Muscle of leg (tissue), 11 donors: ENCODE results near the gene HSD17B13. TPM values are rescaled to one million over a fixed set of nuclear protein-coding genes. Genes with fewer than 3 reads are reported as not detected.
"Not testable (repeated sequence)": the region's sequence is repeated elsewhere in the genome, so short reads cannot be mapped to it uniquely, and the experiment has no call there.

Experiments used
- DNase-seq: peaks from one replicate; pipeline ENCODE4 v3.0.0; 2013
- H3K27ac ChIP-seq: one replicate; pipeline ENCODE4 v1.5.1; 2013; ENCODE audit warnings: mild to moderate bottlenecking, low read length, control low read depth
- H3K27me3 ChIP-seq: one replicate; pipeline ENCODE4 v1.6.1; 2013; ENCODE audit warnings: low read length; ENCODE audit not compliant: control insufficient read depth, insufficient read depth
- H3K36me3 ChIP-seq: one replicate; pipeline ENCODE4 v1.6.1; 2013; ENCODE audit warnings: low read length; ENCODE audit not compliant: control insufficient read depth, insufficient read depth
- H3K4me1 ChIP-seq: one replicate; pipeline ENCODE4 v1.6.1; 2013; ENCODE audit warnings: low read length; ENCODE audit not compliant: control insufficient read depth, insufficient read depth
- H3K4me3 ChIP-seq: one replicate; pipeline ENCODE4 v1.5.1; 2013; ENCODE audit warnings: low read length, control low read depth
- H3K9me3 ChIP-seq: replicated peaks from 2 replicates; pipeline ENCODE4 v1.6.1; 2013; ENCODE audit warnings: low read depth, low read length; ENCODE audit not compliant: control insufficient read depth
- WGBS: methylation state at CpG from one replicate; pipeline ENCODE4 v1.1.5; 2013; ENCODE audit warnings: missing lambda C conversion rate; ENCODE audit not compliant: insufficient coverage; 5-methylcytosine and 5-hydroxymethylcytosine counted together
- polyA plus RNA-seq, 8 donors: library from polyadenylated mRNA; unstranded; fragments of 120-200 nt; gene quantifications; one replicate each; pipeline versions ENCODE4 v1.2.1 to v1.2.3, GENCODE V29; 2013; ENCODE audit warnings: inconsistent platforms in 1 of 8, low replicate concordance in 1 of 8; ENCODE audit not compliant: insufficient read length in 8 of 8, insufficient read depth in 1 of 8
- total RNA-seq: library from RNA; stranded (reverse); fragments of 120-200 nt; gene quantifications from one replicate; pipeline ENCODE4 v1.2.4, GENCODE V29; 2013

Gene HSD17B13
- total and polyA plus RNA-seq, 9 donors, result 0.11 to 0.43 (median 0.27) TPM

DNA sequence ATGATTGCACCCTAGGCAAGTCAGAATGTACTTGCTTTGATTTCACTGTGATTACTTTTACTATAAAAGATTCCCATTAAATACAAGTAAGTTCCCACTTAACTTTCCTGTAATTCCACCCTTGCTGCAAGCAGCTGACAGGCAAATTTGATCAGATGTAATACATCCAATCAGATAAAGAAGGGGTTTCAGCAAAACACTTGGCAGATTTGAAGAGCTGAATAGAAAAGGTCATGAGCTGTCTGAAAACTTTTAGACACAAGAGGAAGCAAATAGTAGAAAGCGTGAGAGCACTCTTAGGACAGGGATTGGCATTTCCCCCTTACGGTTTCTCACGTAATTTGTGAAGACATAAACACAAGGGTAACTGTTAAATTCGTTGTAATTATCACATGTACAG lies 22.8 kb downstream of the HSD17B13 start:
- WGBS, result 83% methylated on average over 1 of the region's 4 CpGs
- no peaks in the 10 kb centered on the region for H3K4me1 ChIP-seq
- no peak for DNase-seq
- H3K36me3 ChIP-seq, result no peaks in the 10 kb centered on the region
- H3K27ac ChIP-seq, result no peak overlapping the region
- H3K9me3 ChIP-seq, result no peaks in the 10 kb centered on the region
- H3K4me3 ChIP-seq, result no peak overlapping the region
- no peaks in the 10 kb centered on the region for H3K27me3 ChIP-seq

DNA sequence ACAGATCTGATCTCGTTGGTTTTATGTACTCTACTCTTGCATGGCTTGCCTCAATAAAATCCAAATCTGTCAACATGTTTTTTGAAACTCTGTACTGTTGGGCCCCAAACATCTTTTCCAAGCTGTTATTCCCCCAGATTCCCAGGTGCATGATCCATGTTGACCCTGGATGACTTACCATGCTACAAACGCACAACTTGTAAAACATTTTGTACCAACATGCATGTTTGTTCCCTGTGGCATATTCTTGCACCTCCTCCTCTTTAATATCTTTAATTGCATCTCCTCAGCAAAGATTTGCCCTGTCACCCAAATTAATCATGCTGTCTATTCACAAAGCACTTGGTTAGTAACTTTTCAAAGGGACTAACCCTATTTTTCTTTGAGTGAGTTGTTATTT lies 24.3 kb downstream of the HSD17B13 start:
- no peak for DNase-seq
- no peaks in the 10 kb centered on the region for H3K4me1 ChIP-seq
- no peak overlapping the region for H3K27ac ChIP-seq
- no peaks in the 10 kb centered on the region for H3K36me3 ChIP-seq
- H3K4me3 ChIP-seq, result no peak overlapping the region
- no peaks in the 10 kb centered on the region for H3K9me3 ChIP-seq
- no peaks in the 10 kb centered on the region for H3K27me3 ChIP-seq
- 47% methylated on average over 2 of the region's 2 CpGs for WGBS

DNA sequence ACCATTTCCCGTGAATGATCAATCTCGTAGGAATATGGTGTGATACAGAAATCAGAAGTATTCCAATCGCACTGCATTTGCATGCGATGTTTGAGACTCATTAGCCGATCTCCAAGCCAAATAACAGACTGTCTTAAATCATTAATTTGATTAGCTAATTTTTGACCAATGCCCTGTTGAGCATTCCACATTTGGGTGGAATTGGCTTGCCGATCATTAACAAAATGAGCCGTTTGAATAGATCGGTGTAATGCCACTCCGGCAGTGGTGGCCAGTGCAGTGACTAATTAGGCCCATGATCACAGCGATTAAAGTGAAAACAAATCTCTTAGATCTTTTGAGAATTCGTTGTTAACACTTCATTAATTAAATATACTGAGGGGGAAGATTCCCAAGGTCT lies 27.8 kb downstream of the HSD17B13 start:
- DNase-seq, H3K27ac ChIP-seq, H3K27me3 ChIP-seq, H3K4me3 ChIP-seq, H3K4me1 ChIP-seq, H3K9me3 ChIP-seq, H3K36me3 ChIP-seq: not testable (repeated sequence)
- 100% methylated on average over 1 of the region's 11 CpGs for WGBS

DNA sequence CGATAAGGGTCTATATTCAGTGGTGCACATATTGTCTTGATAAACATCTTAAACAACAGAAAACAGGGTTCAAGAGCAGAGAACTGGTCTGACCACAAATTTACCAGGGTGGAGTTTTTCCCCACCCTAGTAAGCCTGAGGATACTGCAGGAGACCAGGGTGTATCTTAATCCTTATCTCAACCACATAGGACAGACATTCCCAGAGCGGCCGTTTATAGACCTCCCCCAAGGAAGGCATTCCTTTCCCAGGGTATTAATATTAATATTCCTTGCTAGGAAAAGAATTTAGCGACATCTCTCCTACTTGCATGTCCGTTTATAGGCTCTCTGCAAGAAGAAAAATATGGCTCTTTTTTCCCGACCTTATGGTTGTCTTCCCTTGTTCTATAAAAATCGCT lies 28.8 kb downstream of the HSD17B13 start:
- not testable (repeated sequence) for H3K9me3 ChIP-seq, DNase-seq, H3K4me1 ChIP-seq, H3K36me3 ChIP-seq, H3K27ac ChIP-seq, H3K4me3 ChIP-seq, H3K27me3 ChIP-seq
- no CpG with 5 or more reads among the region's 7 CpGs for WGBS

DNA sequence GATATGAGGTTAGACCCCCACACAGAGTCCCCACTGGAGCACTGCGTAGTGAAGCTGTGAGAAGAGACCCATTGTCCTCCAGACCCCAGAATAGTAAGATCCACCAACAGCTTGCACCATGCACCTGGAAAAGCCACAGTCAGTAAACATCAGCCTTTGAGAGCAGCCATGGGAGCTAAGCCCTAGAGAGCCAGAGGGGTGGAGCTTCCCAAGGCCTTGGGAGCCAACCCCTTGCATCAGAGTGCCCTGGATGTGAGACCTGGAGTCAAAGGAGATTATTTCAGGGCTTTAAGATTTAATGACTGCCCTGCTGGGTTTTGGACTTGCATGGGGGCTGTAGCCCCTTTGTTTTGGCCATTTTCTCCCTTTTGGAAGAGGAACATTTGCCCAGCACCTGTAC lies 35.7 kb downstream of the HSD17B13 start:
- Histone ChIP-seq H3K9me3 (peaks cover 8% of the 10 kb centered on the region), H3K4me3 (no peak overlapping the region), H3K4me1 (no peaks in the 10 kb centered on the region), H3K36me3 (no peaks in the 10 kb centered on the region), H3K27me3 (no peaks in the 10 kb centered on the region), H3K27ac (no peak overlapping the region)
- 83% methylated on average over 1 of the region's 1 CpG for WGBS
- DNase-seq, result no peak

DNA sequence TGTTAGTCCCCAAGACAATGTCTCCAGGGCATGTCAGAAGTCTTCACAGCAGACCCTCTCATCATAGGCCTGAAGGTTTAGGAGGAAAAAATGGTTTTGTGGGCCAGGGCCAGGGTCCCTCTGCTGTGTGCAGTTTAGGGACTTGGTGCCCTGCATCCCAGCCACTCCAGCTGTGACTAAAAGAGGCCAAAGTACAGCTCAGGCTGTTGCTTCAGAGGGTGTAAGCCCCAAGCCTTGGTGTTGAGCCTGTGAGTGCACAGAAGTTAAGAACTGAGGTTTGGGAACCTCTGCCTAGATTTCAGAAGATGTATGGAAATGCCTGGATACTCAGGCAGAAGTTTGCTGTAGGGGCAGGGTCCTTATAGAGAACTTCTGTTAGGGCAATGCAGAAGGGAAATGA lies 38.4 kb downstream of the HSD17B13 start:
- not testable (repeated sequence) for DNase-seq, H3K27me3 ChIP-seq, H3K27ac ChIP-seq, H3K4me1 ChIP-seq, H3K9me3 ChIP-seq, H3K36me3 ChIP-seq, H3K4me3 ChIP-seq

DNA sequence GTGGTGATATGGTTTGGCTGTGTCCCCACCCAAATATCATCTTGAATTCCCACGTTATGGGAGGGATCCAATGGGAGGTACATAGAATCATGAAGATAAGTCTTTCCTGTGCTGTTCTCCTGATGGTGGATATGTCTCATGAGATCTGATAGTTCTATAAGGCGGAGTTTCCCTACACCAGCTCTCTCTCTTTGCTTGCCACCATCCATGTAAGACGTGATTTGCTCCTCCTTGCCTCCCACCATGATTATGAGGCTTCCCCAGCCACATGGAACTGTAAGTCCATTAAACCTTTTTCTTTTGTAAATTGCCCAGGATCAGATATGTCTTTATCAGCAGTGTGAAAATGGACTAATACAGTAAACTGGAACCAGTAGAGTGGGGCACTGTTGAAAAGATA lies 39.5 kb downstream of the HSD17B13 start:
- Histone ChIP-seq H3K9me3 (peaks cover 8% of the 10 kb centered on the region), H3K4me3 (no peak overlapping the region), H3K36me3 (no peaks in the 10 kb centered on the region), H3K4me1 (no peaks in the 10 kb centered on the region), H3K27me3 (no peaks in the 10 kb centered on the region), H3K27ac (no peak overlapping the region)
- no CpG with 5 or more reads among the region's 3 CpGs for WGBS
- no peak for DNase-seq

DNA sequence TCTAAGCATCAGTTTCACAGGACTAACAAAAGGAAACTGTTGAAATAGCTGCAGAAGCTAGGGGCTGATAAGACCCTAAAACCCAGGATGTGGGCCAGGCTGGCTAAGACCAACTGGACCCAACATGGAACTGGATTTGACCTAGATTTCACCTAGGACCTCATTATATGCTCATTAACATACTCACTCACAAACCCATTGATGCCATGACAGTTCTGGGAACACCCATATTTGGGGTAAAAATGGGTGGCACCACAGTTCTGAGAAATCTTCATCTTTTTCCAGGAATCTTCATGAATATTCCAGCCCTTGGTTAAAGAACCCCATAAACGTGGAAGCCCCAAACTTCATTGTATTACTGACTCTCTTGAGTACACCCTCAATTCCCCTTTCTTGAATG lies 41.1 kb downstream of the HSD17B13 start:
- Histone ChIP-seq H3K9me3 (peaks cover 4% of the 10 kb centered on the region), H3K27me3 (no peaks in the 10 kb centered on the region), H3K36me3 (no peaks in the 10 kb centered on the region), H3K27ac (no peak overlapping the region), H3K4me1 (no peaks in the 10 kb centered on the region), H3K4me3 (no peak overlapping the region)
- no peak for DNase-seq
- 88% methylated on average over 1 of the region's 1 CpG for WGBS

DNA sequence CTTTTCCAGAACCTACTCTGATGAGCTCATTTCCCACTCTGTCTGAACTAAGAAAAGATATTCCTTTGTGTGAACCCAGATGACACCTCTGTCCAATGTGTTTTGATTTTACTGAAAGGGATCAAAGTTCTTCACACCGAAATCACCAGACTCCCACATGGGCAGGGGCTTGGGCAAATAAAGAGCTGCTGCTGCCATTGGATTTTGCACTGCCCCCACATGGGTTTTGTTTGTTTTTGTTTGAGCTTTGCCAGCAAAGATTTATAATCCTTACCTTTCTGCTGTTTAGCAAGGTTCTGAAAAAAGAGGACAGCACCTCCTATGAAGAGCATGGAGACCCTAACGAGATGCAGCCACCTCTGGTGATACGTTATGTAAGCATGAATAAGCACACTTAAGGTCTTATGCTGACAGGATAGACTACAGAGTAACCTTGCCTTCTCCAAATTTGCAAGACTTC lies 44.3 kb downstream of the HSD17B13 start:
- Histone ChIP-seq H3K9me3 (no peaks in the 10 kb centered on the region), H3K4me3 (no peak overlapping the region), H3K4me1 (no peaks in the 10 kb centered on the region), H3K36me3 (no peaks in the 10 kb centered on the region), H3K27me3 (no peaks in the 10 kb centered on the region), H3K27ac (no peak overlapping the region)
- WGBS, result 56% methylated on average over 2 of the region's 3 CpGs
- no peak for DNase-seq

DNA sequence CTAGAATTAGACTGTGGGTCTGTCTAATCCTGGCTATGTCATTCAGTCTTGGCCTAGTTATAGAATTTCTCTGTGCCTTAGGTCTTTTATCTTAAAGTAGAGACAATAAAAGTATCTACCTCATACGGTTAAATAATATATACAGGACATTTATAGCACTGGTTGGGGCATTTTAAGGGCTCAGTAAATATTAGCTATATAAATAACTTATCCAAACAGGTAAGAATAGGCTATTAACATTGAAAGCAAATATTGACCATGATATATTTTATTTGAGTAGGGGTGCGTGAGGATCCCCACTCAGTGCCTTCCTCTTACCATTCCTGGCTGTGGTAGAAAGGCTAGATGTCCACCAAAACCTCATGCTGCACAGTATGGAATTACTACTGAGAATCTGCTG lies 47.4 kb downstream of the HSD17B13 start:
- Histone ChIP-seq H3K4me3 (no peak overlapping the region), H3K27me3 (no peaks in the 10 kb centered on the region), H3K9me3 (no peaks in the 10 kb centered on the region), H3K4me1 (no peaks in the 10 kb centered on the region), H3K27ac (no peak overlapping the region), H3K36me3 (no peaks in the 10 kb centered on the region)
- no CpG with 5 or more reads among the region's 2 CpGs for WGBS
- DNase-seq, result no peak

DNA sequence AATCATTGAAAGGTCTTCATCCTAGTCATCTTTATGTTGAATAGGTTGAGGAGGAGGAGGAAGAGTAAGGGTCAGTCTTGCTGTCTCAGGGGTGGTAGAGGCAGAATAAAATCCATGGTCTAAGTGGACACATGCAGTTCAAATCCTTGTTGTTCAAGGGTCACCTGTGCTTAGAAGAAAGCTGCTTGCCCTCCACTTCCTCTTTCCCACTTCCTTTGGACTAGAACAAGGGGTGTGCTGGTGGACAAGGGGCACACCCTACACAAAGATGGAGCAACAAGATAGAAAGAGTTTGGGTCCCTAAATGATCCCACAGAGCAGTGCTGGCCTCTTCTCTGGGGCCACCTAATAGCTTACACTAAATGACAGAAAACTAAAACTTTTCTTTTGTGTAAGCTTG lies 47.9 kb downstream of the HSD17B13 start:
- Histone ChIP-seq H3K9me3 (no peaks in the 10 kb centered on the region), H3K27me3 (no peaks in the 10 kb centered on the region), H3K27ac (no peak overlapping the region), H3K36me3 (no peaks in the 10 kb centered on the region), H3K4me3 (no peak overlapping the region), H3K4me1 (no peaks in the 10 kb centered on the region)
- DNase-seq, result no peak
